Natural killer cell (primary cell): ENCODE results near the gene NUMBL. TPM values are rescaled to one million over a fixed set of nuclear protein-coding genes. Genes with fewer than 3 reads are reported as not detected.
"Not testable (repeated sequence)": the region's sequence is repeated elsewhere in the genome, so short reads cannot be mapped to it uniquely, and the experiment has no call there.

Experiments used
- ATAC-seq, 3 donors: fragments of 150-1000 bp in 2 of 3; fragments of 200-7000 bp in 1 of 3; cut with Tn5 transposase; 1 replicate in 1 of 3; 2 replicates in 2 of 3; pipeline ENCODE4 v1.10.0; 2021; ENCODE audit warnings: mild to moderate bottlenecking in 2 of 3, moderate library complexity in 2 of 3
- DNase-seq, 2 donors: peaks; one replicate each; pipeline versions ENCODE4 v3.0.0 to v3.0.0-alpha.2; 2013 to 2021; ENCODE audit warnings: mixed read lengths in 1 of 2
- H3K27ac ChIP-seq: one replicate; pipeline ENCODE4 v1.5.1; 2013; ENCODE audit warnings: mild to moderate bottlenecking, low read length
- H3K27me3 ChIP-seq: one replicate; pipeline ENCODE4 v1.6.1; 2013; ENCODE audit warnings: low read length; ENCODE audit not compliant: control insufficient read depth, insufficient read depth
- H3K36me3 ChIP-seq: one replicate; pipeline ENCODE4 v1.6.1; 2013; ENCODE audit warnings: low read length; ENCODE audit not compliant: control insufficient read depth, insufficient read depth
- H3K4me1 ChIP-seq: one replicate; pipeline ENCODE4 v1.6.1; 2013; ENCODE audit warnings: low read length; ENCODE audit not compliant: control insufficient read depth, insufficient read depth
- H3K4me3 ChIP-seq: one replicate; pipeline ENCODE4 v1.5.1; 2013; ENCODE audit warnings: low read length
- H3K9me3 ChIP-seq: one replicate; pipeline ENCODE4 v1.6.1; 2013; ENCODE audit warnings: low read length; ENCODE audit not compliant: control insufficient read depth, insufficient read depth
- H3K27ac Mint-ChIP-seq, 2 donors: one replicate each; pipeline ENCODE4 v1.8.0; 2022; ENCODE audit warnings: mild to moderate bottlenecking in 2 of 2, mixed read lengths in 2 of 2, moderate library complexity in 1 of 2
- H3K27me3 Mint-ChIP-seq, 2 donors: one replicate each; pipeline ENCODE4 v1.8.0; 2022; ENCODE audit warnings: low read depth in 2 of 2, mixed read lengths in 2 of 2
- H3K36me3 Mint-ChIP-seq: one replicate; pipeline ENCODE4 v1.8.0; 2022; ENCODE audit warnings: mixed read lengths
- H3K4me1 Mint-ChIP-seq, 2 donors: one replicate each; pipeline ENCODE4 v1.8.0; 2022; ENCODE audit warnings: mixed read lengths in 2 of 2
- H3K4me3 Mint-ChIP-seq: one replicate; pipeline ENCODE4 v1.8.0; 2022; ENCODE audit warnings: mild to moderate bottlenecking, moderate library complexity, mixed read lengths
- H3K9me3 Mint-ChIP-seq, 2 donors: one replicate each; pipeline ENCODE4 v1.8.0; 2022; ENCODE audit warnings: mixed read lengths in 2 of 2
- CTCF ChIP-seq: fragments of 200-600 bp; IDR thresholded peaks from one replicate; pipeline ENCODE4 v1.8.0; 2022; ENCODE audit warnings: antibody characterized with exemption
- WGBS: methylation state at CpG from one replicate; pipeline ENCODE4 v1.1.7; 2013; ENCODE audit warnings: missing lambda C conversion rate; ENCODE audit not compliant: insufficient coverage; 5-methylcytosine and 5-hydroxymethylcytosine counted together
- intact Hi-C: fragments of 100-400 bp; cut with micrococcal nuclease; formaldehyde crosslinking; loops from one replicate; pipeline ENCODE4 v1.14.2; 2022
- total RNA-seq, 4 donors: library from RNA; stranded (reverse); fragments of 120-200 nt in 1 of 4; gene quantifications; one replicate each; pipeline versions ENCODE4 v1.2.3 to v1.2.4, GENCODE V29; 2013 to 2022

NUMBL gene
- total RNA-seq, 3 donors from 2014 or later (not counting 1 experiment from before 2014, with no cell fraction given): 9.9 to 19.5 (median 10.2) TPM

- 91% methylated on average over 11 of the region's 11 CpGs for WGBS
- Histone ChIP-seq H3K36me3 (no peaks in the 10 kb centered on the region), H3K9me3 (no peaks in the 10 kb centered on the region), H3K4me1 (peaks cover 15% of the 10 kb centered on the region), H3K27me3 (no peaks in the 10 kb centered on the region), H3K4me3 (no peak overlapping the region), H3K27ac (no peak overlapping the region)
- Mint-ChIP-seq H3K9me3 (no peaks in the 10 kb centered on the region), H3K4me1 (peaks cover 0 to 17% of the 10 kb centered on the region in 2 donors), H3K4me3 (no peak overlapping the region), H3K36me3 (no peaks in the 10 kb centered on the region), H3K27ac (no peak overlapping the region), H3K27me3 (no peaks in the 10 kb centered on the region)
- DNase-seq (no peak), ATAC-seq (no peak)
- intact Hi-C loops: no loop called here
- no peak for TF ChIP-seq CTCF
Measured at GRCh38 chr19:40659566-40659965, 30.9 kb downstream of the NUMBL start.

GRCh38 chr19:40659116-40659515 is 31.3 kb downstream of the NUMBL start:
- intact Hi-C loops: no loop called here

GRCh38 chr19:40658031-40658430 is 32.4 kb downstream of the NUMBL start:
- Histone ChIP-seq H3K4me3 (no peak overlapping the region), H3K9me3 (no peaks in the 10 kb centered on the region), H3K27ac (no peak overlapping the region), H3K4me1 (peaks cover 6% of the 10 kb centered on the region), H3K27me3 (no peaks in the 10 kb centered on the region), H3K36me3 (no peaks in the 10 kb centered on the region)
- Mint-ChIP-seq H3K4me1 (peaks cover 0 to 6% of the 10 kb centered on the region in 2 donors), H3K27me3 (no peaks in the 10 kb centered on the region), H3K9me3 (no peaks in the 10 kb centered on the region), H3K36me3 (no peaks in the 10 kb centered on the region), H3K4me3 (no peak overlapping the region), H3K27ac (no peak overlapping the region)
- TF ChIP-seq CTCF: no peak
- DNase-seq (no peak), ATAC-seq (no peak)
- 100% methylated on average over 5 of the region's 8 CpGs for WGBS
- intact Hi-C loops: no loop called here

More at GRCh38 chr19:40659116-40659515, 31.3 kb downstream of the NUMBL start:
- no peak overlapping the region for H3K27ac ChIP-seq
- Mint-ChIP-seq H3K27ac (no peak overlapping the region), H3K9me3 (no peaks in the 10 kb centered on the region), H3K27me3 (no peaks in the 10 kb centered on the region), H3K4me3 (no peak overlapping the region), H3K4me1 (peaks cover 0 to 16% of the 10 kb centered on the region in 2 donors), H3K36me3 (no peaks in the 10 kb centered on the region)
- no peaks in the 10 kb centered on the region for H3K9me3 ChIP-seq
- 90% methylated on average over 5 of the region's 5 CpGs for WGBS
- no peak for TF ChIP-seq CTCF
- peaks cover 15% of the 10 kb centered on the region for H3K4me1 ChIP-seq
- H3K36me3 ChIP-seq: no peaks in the 10 kb centered on the region
- H3K27me3 ChIP-seq: no peaks in the 10 kb centered on the region
- no peak for ATAC-seq
- no peak overlapping the region for H3K4me3 ChIP-seq
- DNase-seq: no peak

- H3K27me3 ChIP-seq: not testable (repeated sequence)
Measured at GRCh38 chr19:40655684-40656083, 34.8 kb downstream of the NUMBL start.

GRCh38 chr19:40652303-40652702 is 38.1 kb downstream of the NUMBL start:
- ATAC-seq, H3K27ac Mint-ChIP-seq, H3K36me3 ChIP-seq, H3K27me3 ChIP-seq, H3K27me3 Mint-ChIP-seq, DNase-seq, H3K36me3 Mint-ChIP-seq, H3K27ac ChIP-seq, H3K9me3 ChIP-seq, H3K4me1 Mint-ChIP-seq, H3K9me3 Mint-ChIP-seq, H3K4me3 Mint-ChIP-seq, intact Hi-C loops, H3K4me3 ChIP-seq, H3K4me1 ChIP-seq: not testable (repeated sequence)
- WGBS: 83% methylated on average over 9 of the region's 11 CpGs

More at GRCh38 chr19:40655684-40656083, 34.8 kb downstream of the NUMBL start:
- intact Hi-C loops, H3K27ac Mint-ChIP-seq, ATAC-seq, H3K4me3 ChIP-seq, H3K9me3 Mint-ChIP-seq, H3K4me1 ChIP-seq, H3K36me3 Mint-ChIP-seq, H3K27me3 Mint-ChIP-seq, H3K9me3 ChIP-seq, H3K36me3 ChIP-seq, H3K4me1 Mint-ChIP-seq, DNase-seq, H3K27ac ChIP-seq, H3K4me3 Mint-ChIP-seq: not testable (repeated sequence)
- 74% methylated on average over 6 of the region's 7 CpGs for WGBS
